Dermis lymphatic vessel endothelial cell (primary cell): Measurements from ENCODE around the gene FAM13B. TPM values are rescaled to one million over a fixed set of nuclear protein-coding genes. Genes with fewer than 3 reads are reported as not detected.

Experiments
- total RNA-seq: library from RNA; depleted of rRNA; stranded (reverse); fragments of >200 nt; gene quantifications from 2 replicates; pipeline ENCODE4 v1.2.1, GENCODE V29; 2014

FAM13B gene
- total RNA-seq = 21.1 and 23.6 TPM in 2 replicates

DNA sequence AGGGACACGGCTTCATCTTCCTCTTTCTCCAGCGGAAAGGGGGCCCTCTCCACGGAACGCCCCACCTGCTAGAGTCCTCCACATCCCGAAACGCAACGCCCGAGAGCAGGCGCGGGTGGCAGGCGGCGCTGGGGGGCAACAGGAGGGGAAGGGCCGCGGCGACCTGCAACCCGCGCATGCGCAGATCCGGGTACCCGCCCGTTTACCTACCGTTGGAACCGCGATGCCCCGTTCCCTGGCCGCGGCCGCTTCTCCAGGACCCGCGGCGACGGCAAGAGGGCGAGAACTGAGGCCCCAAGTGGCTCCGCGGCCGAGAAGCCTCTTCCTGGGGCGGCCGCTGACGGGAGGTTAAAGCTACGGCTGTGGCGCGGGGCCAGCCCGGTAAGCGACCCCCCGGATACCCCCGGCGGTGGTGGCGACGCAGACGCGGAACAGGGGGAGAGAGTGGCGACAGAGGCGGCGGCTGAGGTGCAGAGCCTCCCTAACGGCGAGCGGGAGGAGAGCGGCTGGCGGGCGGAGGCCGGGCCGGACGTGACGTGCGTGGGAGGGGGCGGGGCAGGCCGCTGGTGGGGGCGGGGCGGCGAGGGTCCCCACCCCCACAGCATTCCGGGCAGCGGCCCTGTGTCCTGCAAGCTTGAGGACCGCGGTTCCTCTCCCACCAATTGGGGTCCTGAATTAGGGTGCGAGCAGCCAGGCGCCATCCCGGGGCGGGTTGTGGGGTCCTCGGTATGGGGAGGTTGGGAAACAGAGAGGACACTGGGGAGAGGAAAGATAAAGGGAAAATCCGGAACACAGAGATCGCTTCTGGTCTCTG is at the start of gene FAM13B:
FAM13B (minus strand) TSS at position 508 of the 814 bp plus-strand sequence. CDS start 13,968 bp downstream, outside the sequence.

GRCh38 chr5:137888863-137889759 is 143.8 kb downstream of the FAM13B start, which contains the start of gene PKD2L2:
TSS of gene PKD2L2 (plus strand) at chr5:137889457. CDS start at chr5:137889492, 35 bp downstream.

Other genes starting within 250 kb of the FAM13B start
- gene MYOT, start 165.2 kb downstream of the FAM13B start, total RNA-seq = not detected in 2 replicates
- not detected in 2 replicates for gene PKD2L2, start 143.6 kb downstream of the FAM13B start, total RNA-seq
- gene WNT8A, start 51.0 kb upstream of the FAM13B start, total RNA-seq = not detected in 2 replicates
- gene NME5, start 106.3 kb upstream of the FAM13B start, total RNA-seq = 1.2 and 2.3 TPM in 2 replicates
- gene BRD8, start 145.6 kb upstream of the FAM13B start, total RNA-seq = 21.3 and 28.4 TPM in 2 replicates
- gene KIF20A, start 146.0 kb upstream of the FAM13B start, total RNA-seq = 8.3 and 11.8 TPM in 2 replicates
- gene CDC23, start 180.2 kb upstream of the FAM13B start, total RNA-seq = 29.9 and 31.0 TPM in 2 replicates
- not detected in 2 replicates for gene GFRA3, start 241.5 kb upstream of the FAM13B start, total RNA-seq